HG02798 (cell line): ENCODE data around the gene KLRC4.
"Not testable (repeated sequence)": the region's sequence is repeated elsewhere in the genome, so short reads cannot be mapped to it uniquely, and the experiment has no call there.

Experiments used
- ATAC-seq: cut with Tn5 transposase; IDR thresholded peaks from one replicate; pipeline ENCODE4 v1.9.1; 2021; ENCODE audit warnings: mild to moderate bottlenecking; ENCODE audit not compliant: unreplicated experiment, poor library complexity

KLRC4 gene

GRCh38 chr12:10409392-10409791, at the start of gene KLRC4:
Gene KLRC4 (minus strand): TSS chr12:10409757. CDS start chr12:10409575, 182 bp downstream.
- no peak for ATAC-seq

GRCh38 chr12:10457760-10458159, 48.2 kb upstream of the KLRC4 start:
- no peak for ATAC-seq

GRCh38 chr12:10456856-10457255, 47.3 kb upstream of the KLRC4 start:
- no peak for ATAC-seq

- ATAC-seq = no peak
These were observed 46.2 kb upstream of the KLRC4 start for GRCh38 chr12:10455766-10456165.

DNA sequence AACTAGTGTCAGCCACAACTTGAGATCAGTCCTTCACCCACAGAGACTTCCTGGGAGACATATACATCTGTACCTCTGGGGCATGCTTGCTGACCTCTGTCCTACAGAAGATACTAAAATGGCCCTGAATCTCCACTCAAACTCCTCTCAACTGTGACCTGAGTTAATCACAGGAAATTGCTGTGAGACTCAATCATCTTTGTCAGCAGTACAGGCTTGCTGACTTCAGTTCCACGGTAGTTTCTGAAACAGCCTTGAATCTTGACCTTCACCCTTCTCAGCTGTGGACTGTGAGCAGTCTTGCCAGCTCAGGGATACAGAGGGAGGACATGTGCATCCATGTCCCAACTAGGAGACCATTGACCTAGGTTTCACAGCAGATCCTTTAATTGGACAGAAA, 45.0 kb upstream of the KLRC4 start:
- ATAC-seq = no peak

- no peak for ATAC-seq
These were observed 43.6 kb upstream of the KLRC4 start, which contains the start of gene KLRC1 for GRCh38 chr12:10453156-10453555. Gene KLRC1 (minus strand): TSS chr12:10453377. CDS start chr12:10451156, 2,221 bp downstream.

- no peak for ATAC-seq
These were observed 38.7 kb upstream of the KLRC4 start for GRCh38 chr12:10448236-10448635.

- ATAC-seq = not testable (repeated sequence)
These were observed 36.5 kb upstream of the KLRC4 start for GRCh38 chr12:10446052-10446451.

GRCh38 chr12:10441144-10441543, 31.6 kb upstream of the KLRC4 start:
- ATAC-seq = not testable (repeated sequence)

GRCh38 chr12:10439608-10440274, 30.2 kb upstream of the KLRC4 start:
- ATAC-seq = not testable (repeated sequence)

GRCh38 chr12:10437601-10438000, 28.0 kb upstream of the KLRC4 start:
- ATAC-seq = not testable (repeated sequence)

- not testable (repeated sequence) for ATAC-seq
These were observed 26.3 kb upstream of the KLRC4 start, which contains the start of gene KLRC2 for GRCh38 chr12:10435816-10436215. Gene KLRC2 (minus strand): TSS chr12:10436010. CDS start chr12:10435986, 24 bp downstream.

- ATAC-seq = not testable (repeated sequence)
These were observed 21.1 kb upstream of the KLRC4 start for GRCh38 chr12:10430623-10431022.

DNA sequence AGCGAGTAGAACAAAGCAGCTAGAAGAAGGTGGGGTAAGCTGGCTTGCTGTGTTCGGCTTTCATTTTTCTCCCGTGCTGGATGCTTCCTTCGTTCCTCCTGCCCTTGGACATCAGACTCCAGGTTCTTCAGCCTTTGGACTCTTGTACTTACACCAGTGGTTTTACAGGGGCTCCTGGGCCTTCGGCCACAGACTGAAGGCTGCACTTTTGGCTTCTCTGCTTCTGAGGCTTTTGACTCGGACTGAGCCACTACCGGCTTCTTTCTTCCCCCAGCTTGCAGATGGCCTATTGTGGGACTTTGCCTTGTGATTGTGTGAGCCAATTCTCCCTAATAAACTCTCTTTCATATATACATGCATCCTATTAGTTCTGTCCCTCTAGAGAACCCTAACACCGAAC, 16.4 kb upstream of the KLRC4 start:
- ATAC-seq = not testable (repeated sequence)

GRCh38 chr12:10424260-10424899, 14.8 kb upstream of the KLRC4 start:
- not testable (repeated sequence) for ATAC-seq

- ATAC-seq = not testable (repeated sequence)
These were observed 12.6 kb upstream of the KLRC4 start for GRCh38 chr12:10422159-10422558.

- ATAC-seq = not testable (repeated sequence)
These were observed 10.8 kb upstream of the KLRC4 start, which contains the start of gene KLRC3 for GRCh38 chr12:10420334-10420733. Gene KLRC3 (minus strand): TSS chr12:10420595. CDS start chr12:10420550, 45 bp downstream.

- ATAC-seq = no peak
These were observed 715 bp downstream of the KLRC4 start for GRCh38 chr12:10408842-10409241.

DNA sequence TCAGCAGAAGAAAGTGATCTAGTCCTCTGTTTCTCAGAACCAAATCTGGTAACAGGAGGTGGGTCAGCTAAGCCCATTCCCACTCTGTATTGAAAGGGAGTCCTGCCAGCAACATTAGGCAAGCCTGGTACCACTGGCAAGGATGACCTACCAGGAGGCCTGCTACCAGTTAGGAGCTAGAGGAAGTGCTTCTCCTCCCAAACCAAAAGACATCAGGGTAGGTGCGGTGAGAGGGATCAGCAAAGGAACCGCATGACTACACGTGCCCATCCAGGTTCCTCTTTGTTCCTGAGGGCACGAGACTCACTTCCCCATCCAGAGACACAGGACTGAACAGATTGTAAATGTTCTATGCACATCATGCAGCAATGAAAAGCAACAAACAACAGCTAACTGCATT, 2.8 kb downstream of the KLRC4 start:
- no peak for ATAC-seq

DNA sequence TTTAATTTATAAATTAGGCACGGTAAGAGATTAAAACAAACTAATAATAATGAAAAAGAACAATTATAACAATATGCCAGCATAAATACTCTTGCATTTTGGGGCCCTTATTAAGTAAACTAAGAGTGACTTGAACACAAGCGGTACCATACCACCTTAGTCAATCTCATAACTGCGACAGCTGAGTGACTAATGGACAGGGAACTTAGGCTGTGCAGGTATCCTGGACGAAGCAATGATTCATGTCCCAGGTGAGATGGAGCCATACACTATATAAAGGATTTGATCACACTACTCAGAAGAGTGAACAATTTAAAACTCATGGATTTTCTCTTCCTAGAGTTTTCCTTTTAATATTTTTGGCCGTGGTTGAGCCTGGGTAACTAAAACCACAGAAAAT, 4.3 kb downstream of the KLRC4 start:
- no peak for ATAC-seq

DNA sequence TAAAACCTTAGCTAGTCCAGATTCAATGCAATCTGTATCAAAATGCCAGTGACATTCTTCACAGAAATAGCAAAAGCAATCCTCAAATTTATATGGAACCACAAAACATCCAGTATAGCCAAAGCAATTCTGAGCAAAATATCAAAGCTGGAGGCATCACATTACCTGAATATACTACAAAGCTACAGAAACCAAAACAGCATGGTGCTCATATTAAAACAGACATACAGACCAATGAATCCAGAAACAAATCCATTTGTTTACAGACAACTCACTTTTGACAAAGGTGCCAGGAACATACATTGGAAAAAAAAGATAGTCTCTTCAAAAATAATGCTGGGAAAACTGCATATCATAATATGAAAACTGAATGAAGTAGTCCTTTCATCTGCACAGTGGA, 4.8 kb downstream of the KLRC4 start:
- no peak for ATAC-seq

DNA sequence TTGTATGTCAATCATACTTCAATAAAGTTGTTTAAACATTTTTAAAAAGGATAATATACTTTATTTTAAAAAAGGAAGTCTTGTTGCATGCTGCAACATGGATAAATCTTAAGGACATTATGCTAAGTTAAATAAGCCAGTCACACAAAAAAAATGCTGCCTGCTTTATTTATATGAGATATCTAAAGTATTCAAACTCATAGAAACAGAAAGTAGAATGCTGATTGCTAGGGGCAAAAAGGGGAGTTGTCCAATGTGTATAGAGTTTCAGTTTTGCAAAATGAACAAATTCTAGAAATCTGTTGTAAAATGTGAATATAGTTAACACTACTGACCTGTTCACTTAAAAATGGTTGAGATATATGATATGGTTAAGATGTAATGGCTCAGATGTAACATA, 8.7 kb downstream of the KLRC4 start:
- no peak for ATAC-seq
